Renal cortex interstitium (tissue), 11 donors: ENCODE data around the gene IQSEC2. TPM values are rescaled to one million over a fixed set of nuclear protein-coding genes. Genes with fewer than 3 reads are reported as not detected.

Experiments used
- DNase-seq, 11 donors: peaks; one replicate each; pipeline ENCODE4 v3.0.0-alpha.2; 2013; ENCODE audit warnings: low read depth in 9 of 11, low spot score in 4 of 11; ENCODE audit errors: extremely low read depth in 1 of 11
- polyA plus RNA-seq, 3 donors: library from polyadenylated mRNA; unstranded; fragments of 120-200 nt; gene quantifications; one replicate each; pipeline ENCODE4 v1.2.1, GENCODE V29; 2013; ENCODE audit not compliant: insufficient read length in 3 of 3

IQSEC2 gene
- polyA plus RNA-seq, 3 donors = 12.9 to 21.1 (median 15.3) TPM

DNA sequence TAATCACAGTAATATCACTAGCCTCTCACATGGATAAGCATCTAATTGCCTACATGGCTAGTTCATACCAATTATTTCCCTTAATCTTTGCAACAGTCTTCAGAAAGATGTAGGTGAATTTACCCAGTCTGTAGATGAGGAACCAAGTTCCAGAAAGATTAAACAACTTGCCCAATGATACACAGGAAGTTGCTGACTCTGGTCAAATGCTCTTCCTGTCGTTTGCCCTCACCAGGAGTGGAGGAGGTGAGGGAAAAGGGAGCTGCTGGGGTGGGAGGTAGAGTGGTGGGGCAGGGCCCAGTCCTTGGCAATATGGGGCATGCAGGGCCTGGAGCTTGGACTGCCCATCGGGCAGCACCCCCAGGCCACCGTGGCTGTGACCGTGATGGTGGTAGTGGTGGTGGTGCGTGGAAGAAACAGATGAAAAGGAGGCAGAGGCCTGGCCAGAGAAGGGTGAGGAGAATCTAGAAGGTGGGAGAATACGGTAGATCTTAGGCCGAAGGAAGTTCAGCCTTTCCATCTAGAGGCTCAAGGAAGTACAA lies 54.1 kb downstream of the IQSEC2 start:
- DNase-seq = no peak

DNA sequence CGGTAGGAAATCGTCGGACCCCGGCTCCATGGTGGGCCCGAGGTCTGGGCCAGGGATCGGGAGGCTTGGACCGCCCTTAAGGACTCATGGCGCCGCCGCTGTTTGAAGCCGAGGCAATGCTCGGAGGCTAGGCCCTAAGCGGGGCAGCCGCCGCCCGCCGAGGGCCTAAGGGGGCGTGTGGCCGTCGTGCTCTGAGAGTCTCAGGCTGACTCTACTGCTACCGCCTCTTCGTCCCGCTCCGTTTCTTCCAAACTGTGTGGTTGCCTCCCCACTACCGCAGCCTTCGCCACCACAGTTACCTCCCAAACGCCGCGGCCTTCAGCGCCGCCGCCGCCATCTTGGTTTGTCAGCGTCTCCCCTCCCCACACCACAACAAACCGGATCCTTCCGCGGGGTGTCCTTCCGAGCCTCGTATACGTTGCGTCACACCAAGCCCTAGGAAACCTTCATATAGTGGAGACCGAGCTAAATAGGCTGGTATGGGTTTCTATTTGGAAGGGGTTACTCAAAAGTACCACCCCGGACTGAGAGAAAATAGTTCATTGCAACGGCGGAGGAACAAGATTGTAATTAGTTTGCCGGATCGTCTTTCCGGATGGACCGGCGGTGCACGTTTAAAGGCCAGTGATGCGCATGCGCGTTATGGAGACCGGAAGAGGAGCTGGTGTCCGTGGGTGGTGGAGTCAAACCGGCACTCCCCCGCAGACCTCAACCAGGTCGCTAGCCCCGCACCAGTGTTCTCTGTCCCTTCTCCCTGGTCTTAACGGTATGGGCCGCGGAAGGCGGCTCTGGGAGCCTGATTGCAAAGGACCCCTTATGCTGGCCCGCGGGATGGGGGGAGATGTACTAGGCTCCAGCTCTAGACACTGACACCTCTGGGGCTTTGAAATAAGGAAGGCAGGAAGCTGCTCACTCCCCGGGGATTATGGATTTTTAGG lies 56.3 kb downstream of the IQSEC2 start, which contains the start of gene KDM5C:
TSS of gene KDM5C (minus strand) at position 348 of the 938 bp plus-strand sequence. CDS start at position 30, 318 bp downstream.
- DNase-seq = peak; percentile 72 to 97 (median 86)

DNA sequence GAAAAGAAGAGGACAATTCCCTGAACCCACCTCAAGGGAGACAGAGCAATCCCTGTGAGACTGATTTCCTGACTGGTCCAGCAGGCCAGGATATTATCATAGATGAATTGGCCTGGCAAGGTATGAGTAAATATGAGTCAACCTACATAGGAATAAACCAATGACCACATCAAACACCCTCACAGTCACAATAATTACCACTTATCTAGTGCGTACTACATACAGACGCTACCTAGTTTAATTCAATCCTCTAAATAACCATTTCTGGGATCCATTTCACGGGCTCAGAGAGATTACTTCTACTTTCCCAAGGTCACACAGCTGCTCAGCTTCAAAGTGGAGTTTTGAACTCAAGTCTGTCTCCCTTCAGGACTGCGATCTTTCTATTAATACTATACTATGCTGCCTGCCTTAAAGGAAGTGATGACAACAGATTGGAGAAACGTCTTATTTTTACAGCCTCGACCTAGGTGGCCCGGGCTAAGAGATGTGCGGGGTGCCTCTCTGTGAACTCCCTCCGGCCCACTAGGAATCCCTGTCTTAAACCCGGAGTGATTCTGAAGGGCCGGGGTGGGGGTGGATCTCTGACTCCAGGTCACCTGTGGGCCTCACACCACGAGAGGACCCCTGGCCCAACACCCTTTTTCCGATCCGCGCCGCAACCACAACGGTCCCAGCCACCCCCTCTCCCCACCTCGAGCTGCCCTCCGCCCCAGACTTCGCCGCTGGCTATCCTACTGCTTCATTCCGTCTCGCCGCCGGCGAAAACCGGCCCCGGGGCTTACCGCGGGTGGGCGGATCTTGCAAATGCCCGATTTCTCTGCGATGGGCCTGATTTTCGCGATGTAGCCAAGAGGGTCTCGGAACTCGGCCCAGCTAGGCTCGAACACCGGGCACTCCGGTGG lies 57.2 kb downstream of the IQSEC2 start:
- peak in 2 of 11 donors; percentile 11 to 12 for DNase-seq

DNA sequence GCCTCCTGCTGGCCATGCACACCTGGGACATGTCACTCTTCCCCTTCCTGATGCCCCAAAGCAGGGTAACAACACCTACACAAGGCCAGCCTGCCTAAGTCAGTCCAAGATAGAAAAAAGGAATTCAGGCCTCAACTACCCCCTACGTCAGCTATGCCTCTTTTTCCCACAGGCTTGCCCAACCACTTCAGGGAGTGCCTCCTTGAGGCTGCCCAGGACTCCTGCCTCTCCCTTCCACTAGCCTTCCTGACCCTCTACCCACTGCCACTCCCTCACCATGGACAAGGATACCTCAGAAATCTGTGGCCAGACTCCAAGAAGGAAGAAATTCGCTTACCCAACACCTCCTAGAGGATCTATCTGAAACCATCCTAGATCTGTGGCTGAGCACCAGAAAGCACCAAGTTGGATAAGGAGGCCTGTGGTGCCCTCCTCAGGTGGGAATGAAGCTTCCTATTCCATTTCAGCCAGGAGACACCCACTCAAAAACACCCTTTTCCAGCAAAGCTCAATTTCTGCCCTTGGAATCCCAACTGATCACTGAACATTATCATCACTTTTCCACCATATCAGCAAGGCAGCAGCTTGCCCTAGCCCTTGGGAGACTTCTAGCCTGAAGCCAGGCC lies 58.2 kb downstream of the IQSEC2 start:
- DNase-seq = no peak

Other genes starting within 250 kb of the IQSEC2 start
- gene GPR173, start 232.8 kb downstream of the IQSEC2 start, polyA plus RNA-seq = 10 to 100 TPM; 15.6 to 25.9 (median 16.1) TPM
- gene TSPYL2, start 199.2 kb downstream of the IQSEC2 start, polyA plus RNA-seq = 10 to 100 TPM; 30.0 to 39.3 (median 33.4) TPM
- 10 to 100 TPM; 11.9 to 17.2 (median 14.2) TPM for gene KANTR, start 187.4 kb downstream of the IQSEC2 start, polyA plus RNA-seq
- gene KDM5C, start 56.4 kb downstream of the IQSEC2 start, polyA plus RNA-seq = 100 to 1,000 TPM in 1 of 3 donors, 10 to 100 TPM in 2; 72.0 to 105 (median 78.0) TPM
- gene SMC1A, start 141.1 kb upstream of the IQSEC2 start, polyA plus RNA-seq = 100 to 1,000 TPM; 108 to 120 (median 117) TPM
- gene RIBC1, start 141.3 kb upstream of the IQSEC2 start, polyA plus RNA-seq = 1 to 10 TPM; 4.9 to 5.3 (median 5.2) TPM
- 100 to 1,000 TPM; 101 to 118 (median 102) TPM for gene HSD17B10, start 152.8 kb upstream of the IQSEC2 start, polyA plus RNA-seq